Measurements from ENCODE around the gene JPH2.

DNA sequence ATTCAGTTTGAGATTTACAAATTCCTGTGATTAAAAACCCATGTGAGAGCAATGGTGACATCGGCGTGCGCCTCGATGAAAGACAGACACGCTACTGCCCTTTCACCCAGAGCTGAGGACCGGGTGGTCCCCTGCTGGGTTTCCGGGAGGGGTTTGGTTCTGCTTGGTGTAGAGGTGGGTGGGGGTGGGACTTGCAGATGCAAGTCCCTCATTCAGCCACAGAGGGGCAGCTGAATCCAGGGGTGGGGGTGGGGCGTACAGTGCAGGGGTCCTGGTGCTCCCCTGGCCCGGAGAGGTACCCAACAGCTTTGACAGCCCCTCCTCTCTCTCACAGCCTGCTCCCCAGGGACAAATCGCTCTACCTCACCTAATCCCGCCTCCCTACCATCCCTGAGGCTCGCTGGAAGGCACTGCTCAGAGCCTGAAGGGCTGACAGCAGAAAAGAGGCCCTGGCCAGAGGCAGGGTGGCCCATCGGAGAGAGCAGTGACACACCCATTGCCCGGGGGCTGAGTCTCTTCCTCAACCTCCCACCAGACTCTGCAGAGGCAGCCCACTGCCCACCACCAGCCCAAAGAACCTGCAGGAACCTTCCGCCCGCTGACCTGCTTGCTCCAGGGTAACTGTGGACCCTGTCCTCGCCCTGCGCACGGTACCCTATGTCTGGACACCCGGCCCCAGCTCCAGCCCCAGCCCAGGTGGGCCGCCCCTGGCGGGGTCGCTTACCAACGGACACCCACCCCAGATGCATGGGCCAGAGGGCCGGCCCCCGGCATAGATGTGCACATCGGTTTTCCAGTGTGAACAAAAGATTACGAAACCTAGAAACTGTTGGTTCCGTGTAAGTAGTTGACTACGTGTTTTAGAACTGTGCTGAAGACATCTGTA is 118.4 kb downstream of the JPH2 start:
- TF ChIP-seq, protein P1, sequence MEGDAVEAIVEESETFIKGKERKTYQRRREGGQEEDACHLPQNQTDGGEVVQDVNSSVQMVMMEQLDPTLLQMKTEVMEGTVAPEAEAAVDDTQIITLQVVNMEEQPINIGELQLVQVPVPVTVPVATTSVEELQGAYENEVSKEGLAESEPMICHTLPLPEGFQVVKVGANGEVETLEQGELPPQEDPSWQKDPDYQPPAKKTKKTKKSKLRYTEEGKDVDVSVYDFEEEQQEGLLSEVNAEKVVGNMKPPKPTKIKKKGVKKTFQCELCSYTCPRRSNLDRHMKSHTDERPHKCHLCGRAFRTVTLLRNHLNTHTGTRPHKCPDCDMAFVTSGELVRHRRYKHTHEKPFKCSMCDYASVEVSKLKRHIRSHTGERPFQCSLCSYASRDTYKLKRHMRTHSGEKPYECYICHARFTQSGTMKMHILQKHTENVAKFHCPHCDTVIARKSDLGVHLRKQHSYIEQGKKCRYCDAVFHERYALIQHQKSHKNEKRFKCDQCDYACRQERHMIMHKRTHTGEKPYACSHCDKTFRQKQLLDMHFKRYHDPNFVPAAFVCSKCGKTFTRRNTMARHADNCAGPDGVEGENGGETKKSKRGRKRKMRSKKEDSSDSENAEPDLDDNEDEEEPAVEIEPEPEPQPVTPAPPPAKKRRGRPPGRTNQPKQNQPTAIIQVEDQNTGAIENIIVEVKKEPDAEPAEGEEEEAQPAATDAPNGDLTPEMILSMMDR (IDR thresholded peaks at IDR 0.05; ENCODE audit: insufficient read depth, low read length, poor library complexity, severe bottlenecking): no peak
- TF ChIP-seq EZH2phosphoT487 (conservative IDR thresholded peaks at IDR 0.05; ENCODE audit: low read length): no peak

Measured in SU-DHL-6 (cell line).